Epithelial cell of esophagus (primary cell): ENCODE results near the gene PRKCB.

Experiments used
- DNase-seq: peaks from one replicate; pipeline ENCODE4 v3.0.0; 2010; ENCODE audit warnings: low read depth
- H3K4me3 ChIP-seq: 2 replicates; pipeline ENCODE4 v1.5.1; 2011; ENCODE audit warnings: mild to moderate bottlenecking, low read length, control low read depth
- TF ChIP-seq, protein P1 (sequence below): IDR thresholded peaks from 2 replicates; pipeline ENCODE4 v1.5.1; 2011; ENCODE audit warnings: low read depth, mild to moderate bottlenecking, low read length, control low read depth, inconsistent platforms; ENCODE audit not compliant: insufficient read depth; ENCODE audit errors: missing control alignments

Gene PRKCB

DNA sequence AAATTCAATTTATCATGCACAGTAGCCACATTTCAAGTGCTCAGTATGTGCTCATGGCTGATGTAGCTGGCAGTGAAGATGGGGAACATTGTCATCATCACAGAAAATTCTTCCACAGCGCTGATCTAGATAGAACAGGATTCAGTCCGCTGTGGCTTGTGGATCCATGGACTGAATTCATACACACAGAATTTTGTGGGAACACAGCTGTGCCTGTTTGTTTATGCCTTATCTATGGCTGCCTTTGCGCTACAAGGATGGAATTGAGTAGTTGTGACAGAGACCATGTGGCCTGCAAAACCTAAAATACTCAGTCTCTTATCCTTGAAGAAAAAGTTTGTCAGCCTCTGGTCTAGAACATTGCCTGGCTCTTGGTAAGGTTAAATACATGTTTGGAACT is 128.4 kb downstream of the PRKCB start:
- no peak overlapping the region for H3K4me3 ChIP-seq
- no peak for DNase-seq
- TF ChIP-seq, protein P1, sequence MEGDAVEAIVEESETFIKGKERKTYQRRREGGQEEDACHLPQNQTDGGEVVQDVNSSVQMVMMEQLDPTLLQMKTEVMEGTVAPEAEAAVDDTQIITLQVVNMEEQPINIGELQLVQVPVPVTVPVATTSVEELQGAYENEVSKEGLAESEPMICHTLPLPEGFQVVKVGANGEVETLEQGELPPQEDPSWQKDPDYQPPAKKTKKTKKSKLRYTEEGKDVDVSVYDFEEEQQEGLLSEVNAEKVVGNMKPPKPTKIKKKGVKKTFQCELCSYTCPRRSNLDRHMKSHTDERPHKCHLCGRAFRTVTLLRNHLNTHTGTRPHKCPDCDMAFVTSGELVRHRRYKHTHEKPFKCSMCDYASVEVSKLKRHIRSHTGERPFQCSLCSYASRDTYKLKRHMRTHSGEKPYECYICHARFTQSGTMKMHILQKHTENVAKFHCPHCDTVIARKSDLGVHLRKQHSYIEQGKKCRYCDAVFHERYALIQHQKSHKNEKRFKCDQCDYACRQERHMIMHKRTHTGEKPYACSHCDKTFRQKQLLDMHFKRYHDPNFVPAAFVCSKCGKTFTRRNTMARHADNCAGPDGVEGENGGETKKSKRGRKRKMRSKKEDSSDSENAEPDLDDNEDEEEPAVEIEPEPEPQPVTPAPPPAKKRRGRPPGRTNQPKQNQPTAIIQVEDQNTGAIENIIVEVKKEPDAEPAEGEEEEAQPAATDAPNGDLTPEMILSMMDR = no peak

DNA sequence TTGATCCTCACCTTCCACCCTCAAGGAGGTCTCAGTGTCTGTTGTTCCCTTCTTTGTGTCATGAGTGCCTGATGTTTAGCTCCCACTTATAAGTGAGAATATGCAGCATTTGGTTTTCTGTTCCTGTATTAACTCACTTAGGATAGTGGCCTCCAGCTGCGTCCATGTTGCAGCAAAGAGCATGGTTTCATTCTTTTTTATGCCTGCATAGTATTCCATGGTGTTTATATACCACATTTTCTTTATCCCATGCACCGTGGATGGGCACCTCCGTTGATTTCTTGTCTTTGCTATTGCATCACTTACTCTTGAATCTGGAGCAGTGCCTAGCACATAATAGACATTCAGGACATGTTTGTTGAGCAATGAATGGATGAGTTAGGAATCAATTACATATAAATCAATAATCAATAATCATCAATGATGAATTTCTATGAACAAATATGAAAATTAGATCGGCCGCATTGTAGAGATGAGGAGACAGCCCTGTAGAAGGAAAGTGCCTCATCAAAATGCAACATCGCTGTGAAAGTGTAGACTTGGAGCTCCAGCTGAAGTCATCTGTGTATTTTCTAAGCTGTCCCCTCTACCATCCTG is 129.5 kb downstream of the PRKCB start:
- no peak overlapping the region for H3K4me3 ChIP-seq
- TF ChIP-seq, protein P1 = no peak
- no peak for DNase-seq

DNA sequence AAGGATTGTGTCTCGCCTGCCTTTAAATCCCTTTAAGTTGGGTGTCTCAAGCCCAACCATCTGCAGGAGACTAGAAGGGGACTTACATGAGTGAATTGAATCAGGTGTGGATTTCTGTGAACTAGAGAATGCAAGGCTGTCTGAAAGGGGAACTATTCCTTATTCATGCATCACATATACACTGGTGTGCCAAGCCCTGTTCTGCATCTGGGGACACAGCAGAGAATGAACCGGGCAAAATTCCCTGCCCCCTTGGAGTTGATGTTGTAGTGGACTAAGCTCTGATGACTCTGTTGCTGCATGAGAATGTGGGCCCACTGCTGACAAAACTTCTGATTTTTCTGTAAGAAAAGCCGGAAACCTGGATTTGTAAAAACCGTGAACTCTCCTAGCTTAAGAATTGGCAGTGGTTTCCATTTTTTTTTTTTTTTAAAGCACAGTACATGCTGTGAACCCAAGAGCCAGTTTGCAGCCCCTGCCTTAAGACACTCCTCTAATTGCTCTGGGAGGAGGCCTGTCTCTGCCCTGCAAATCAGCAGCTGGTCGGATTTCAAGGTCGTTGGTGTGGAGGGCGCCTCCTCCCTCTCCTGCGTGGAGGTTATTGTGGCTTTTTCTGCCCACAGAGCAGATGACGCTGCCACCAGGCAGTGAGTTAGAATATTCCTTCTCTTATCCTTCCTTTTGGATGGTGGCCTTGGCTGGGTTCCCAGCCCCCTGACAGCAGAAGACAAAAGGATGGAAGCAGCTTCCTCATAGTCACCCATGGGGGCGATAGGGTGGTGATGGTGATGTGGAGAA is 131.0 kb downstream of the PRKCB start:
- no peak for DNase-seq
- TF ChIP-seq, protein P1 = no peak
- no peak overlapping the region for H3K4me3 ChIP-seq

GRCh38 chr16:23967775-23968174 is 132.0 kb downstream of the PRKCB start:
- H3K4me3 ChIP-seq = no peak overlapping the region
- no peak for DNase-seq
- TF ChIP-seq, protein P1 = no peak

DNA sequence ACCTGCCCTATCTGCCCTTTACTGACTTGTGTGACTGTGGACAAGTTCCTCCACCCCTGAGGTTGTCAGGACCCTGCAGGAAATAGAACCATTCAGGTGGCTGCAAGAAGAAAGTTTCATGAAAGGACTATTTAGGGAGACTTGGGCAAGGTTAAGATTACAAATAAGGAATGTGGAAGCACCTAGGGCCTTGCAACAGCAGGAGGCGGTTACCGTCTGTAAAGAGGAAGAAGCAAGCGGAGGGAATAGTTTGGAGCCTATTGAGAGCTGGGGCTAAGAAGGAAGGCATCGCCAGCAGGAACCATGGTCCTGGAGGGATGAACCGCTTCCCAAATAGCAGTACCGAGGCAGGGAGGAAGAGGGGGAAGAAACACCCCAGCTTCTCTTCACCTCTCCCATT is 132.4 kb downstream of the PRKCB start:
- TF ChIP-seq, protein P1 = no peak
- no peak for DNase-seq
- no peak overlapping the region for H3K4me3 ChIP-seq

DNA sequence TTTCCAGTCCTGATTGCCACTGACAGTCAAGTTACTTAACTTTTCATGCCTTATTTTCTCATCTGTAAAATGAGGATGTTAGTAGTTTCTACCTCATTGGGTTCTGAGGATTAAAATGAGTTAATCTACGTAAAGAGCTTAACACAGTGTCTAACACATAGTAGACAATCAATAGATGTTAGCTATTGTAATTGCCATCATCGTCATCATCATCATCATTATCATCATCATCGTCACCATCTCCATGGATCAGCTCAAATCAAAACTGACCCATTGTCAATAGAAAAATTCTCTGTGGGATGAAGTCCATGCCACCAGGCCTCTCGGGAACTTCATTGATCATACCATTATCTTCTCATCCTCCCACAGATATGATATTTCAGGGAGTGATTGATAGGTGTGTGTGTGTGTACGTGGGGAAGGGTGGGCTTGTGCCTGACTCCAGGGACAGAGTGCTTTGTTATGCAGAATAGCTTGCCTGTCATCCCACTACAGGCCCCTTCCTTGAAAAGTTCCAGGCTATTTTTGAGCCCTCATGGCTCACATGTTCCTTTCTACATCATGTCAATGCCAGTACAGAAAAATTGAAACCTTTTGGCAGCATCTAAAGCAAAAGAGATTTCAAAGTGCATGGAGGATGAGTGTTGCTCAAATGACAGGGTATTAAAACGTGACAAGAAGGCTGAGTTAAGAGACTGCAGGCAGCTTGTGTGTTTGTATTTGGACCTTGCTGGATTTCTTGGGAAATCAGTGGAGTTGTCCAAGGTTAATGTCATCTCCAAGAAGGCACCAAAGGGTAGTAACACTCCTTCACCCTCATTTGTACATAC is 133.9 kb downstream of the PRKCB start:
- DNase-seq = no peak
- no peak overlapping the region for H3K4me3 ChIP-seq
- TF ChIP-seq, protein P1 = no peak
